SK-N-SH treated with all-trans-retinoic acid at 6 μM for 48 hours (cell line): ENCODE data around the gene TRPM1.

Experiments used
- ARNTL ChIP-seq: fragments of 450-650 bp; formaldehyde crosslinking; IDR thresholded peaks from 2 replicates; pipeline ENCODE4 v1.5.0; 2020; ENCODE audit warnings: low read depth, mild to moderate bottlenecking, moderate library complexity, borderline replicate concordance
- CREB5 ChIP-seq: fragments of 250-450 bp; sonication (Bioruptor Pico); IDR thresholded peaks from 2 replicates; pipeline ENCODE4 v1.5.1; 2020; ENCODE audit warnings: low read depth, mild to moderate bottlenecking, moderate library complexity
- CSDC2 ChIP-seq: fragments of 250-450 bp; sonication (Bioruptor Pico); IDR thresholded peaks from 2 replicates; pipeline ENCODE4 v1.5.0; 2020; ENCODE audit warnings: mild to moderate bottlenecking, moderate library complexity
- CSRNP3 ChIP-seq: fragments of 250-450 bp; sonication (Bioruptor Pico); IDR thresholded peaks from 2 replicates; pipeline ENCODE4 v1.5.1; 2021; ENCODE audit warnings: mild to moderate bottlenecking, moderate library complexity
- PATZ1 ChIP-seq: fragments of 250-450 bp; sonication (Bioruptor Pico); IDR thresholded peaks from 2 replicates; pipeline ENCODE4 v1.8.0; 2020; ENCODE audit warnings: mild to moderate bottlenecking, moderate library complexity, borderline replicate concordance
- PPARA ChIP-seq: fragments of 250-450 bp; sonication (Bioruptor Pico); IDR thresholded peaks from 2 replicates; pipeline ENCODE4 v1.5.0; 2020; ENCODE audit warnings: mild to moderate bottlenecking, borderline replicate concordance
- RARB ChIP-seq: fragments of 250-450 bp; sonication (Bioruptor Pico); IDR thresholded peaks from 2 replicates; pipeline ENCODE4 v1.8.0; 2021; ENCODE audit warnings: mild to moderate bottlenecking, moderate library complexity
- SNAI2 ChIP-seq: fragments of 250-450 bp; sonication (Bioruptor Pico); IDR thresholded peaks from 2 replicates; pipeline ENCODE4 v1.5.0; 2020; ENCODE audit warnings: mild to moderate bottlenecking, moderate library complexity
- TCF4 ChIP-seq: fragments of 250-450 bp; sonication (Bioruptor Pico); IDR thresholded peaks from 2 replicates; pipeline ENCODE4 v1.8.0; 2021; ENCODE audit warnings: mild to moderate bottlenecking, moderate library complexity, borderline replicate concordance
- TOX ChIP-seq: fragments of 250-450 bp; sonication (Bioruptor Pico); IDR thresholded peaks from 2 replicates; pipeline ENCODE4 v1.8.0; 2021; ENCODE audit warnings: mild to moderate bottlenecking, moderate library complexity, borderline replicate concordance
- TSHZ2 ChIP-seq: fragments of 250-450 bp; sonication (Bioruptor Pico); IDR thresholded peaks from 2 replicates; pipeline ENCODE4 v1.5.0; 2020; ENCODE audit warnings: mild to moderate bottlenecking, moderate library complexity
- ZFP3 ChIP-seq: fragments of 250-450 bp; sonication (Bioruptor Pico); IDR thresholded peaks from 2 replicates; pipeline ENCODE4 v1.5.0; 2020; ENCODE audit warnings: mild to moderate bottlenecking, moderate library complexity
- ZFP30 ChIP-seq: fragments of 450-650 bp; formaldehyde crosslinking; IDR thresholded peaks from 2 replicates; pipeline ENCODE4 v1.5.0; 2022; ENCODE audit warnings: mild to moderate bottlenecking, moderate library complexity

GRCh38 chr15:31089368-31090047 lies 12.0 kb downstream of the TRPM1 start:
- TF ChIP-seq CREB5 (CRISPR knock-in tag), result no peak
- no peak for TF ChIP-seq ZFP3 (CRISPR knock-in tag)
- no peak for TF ChIP-seq TSHZ2 (CRISPR knock-in tag)
- no peak for TF ChIP-seq ARNTL (CRISPR knock-in tag)
- TF ChIP-seq CSDC2 (CRISPR knock-in tag), result no peak
- no peak for TF ChIP-seq ZFP30 (CRISPR knock-in tag)
- no peak for TF ChIP-seq SNAI2 (CRISPR knock-in tag)
- TF ChIP-seq RARB, result no peak
- no peak for TF ChIP-seq TCF4
- TF ChIP-seq TOX, result no peak
- TF ChIP-seq PPARA (CRISPR knock-in tag), result no peak
- no peak for TF ChIP-seq PATZ1 (CRISPR knock-in tag)
- TF ChIP-seq CSRNP3 (CRISPR knock-in tag), result no peak
